Measurements from ENCODE around the gene NR5A1. TPM values are rescaled to one million over a fixed set of nuclear protein-coding genes. Genes with fewer than 3 reads are reported as not detected.

The NR5A1 gene
- total RNA-seq = not detected

DNA sequence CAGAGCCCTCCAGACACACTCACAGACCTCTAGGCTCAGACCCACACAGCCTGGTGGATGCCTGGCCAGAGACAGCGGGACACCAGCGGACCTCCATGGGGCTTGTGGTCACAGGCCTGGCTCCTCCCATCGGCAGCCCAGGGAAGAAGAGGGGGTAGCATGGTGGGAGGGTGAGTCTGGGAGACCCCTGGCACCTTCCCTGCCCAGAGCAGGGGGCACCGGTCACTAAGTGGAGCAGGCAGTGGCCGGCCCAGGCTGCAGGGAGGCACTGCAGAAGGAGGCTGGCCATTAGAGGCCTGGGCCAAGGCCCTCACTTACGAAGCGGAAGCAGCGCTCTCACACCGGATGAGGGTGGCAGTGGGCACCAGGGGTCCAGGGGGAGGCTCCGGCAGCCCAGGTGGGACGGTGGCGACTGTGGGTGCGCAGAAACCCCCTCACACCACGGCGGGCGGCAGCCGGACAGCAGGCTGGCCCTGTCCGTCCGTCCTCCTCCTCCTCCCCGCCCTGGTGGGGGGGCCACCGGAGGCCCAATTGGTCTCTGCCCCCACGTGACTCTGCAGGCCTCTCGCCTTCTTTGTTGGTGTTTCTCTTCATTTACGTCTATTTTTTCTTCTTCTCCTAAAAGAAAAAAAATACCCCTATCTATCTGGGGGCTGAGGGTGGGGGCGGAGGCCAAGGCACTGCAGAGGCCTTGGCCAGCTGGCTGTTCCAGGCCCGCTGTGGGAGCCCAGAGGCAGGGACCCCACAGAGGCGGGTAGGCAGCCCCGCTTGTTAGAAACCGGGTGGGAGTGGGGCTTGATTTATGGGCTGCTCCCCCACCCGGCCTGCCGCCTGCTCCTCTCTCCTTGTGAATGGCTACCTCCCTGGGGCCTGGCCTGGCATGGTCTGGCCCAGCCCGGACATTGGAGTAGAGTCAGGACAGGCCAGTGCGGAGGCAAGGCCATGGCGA, at the start of gene NR5A1:
Gene NR5A1 (minus strand): TSS at position 469 of the 949 bp plus-strand sequence. CDS start 4,004 bp downstream, outside the sequence.
- FAIRE-seq (no peak), DNase-seq (ENCODE audit: low spot score in 2 of 2) (peak in 1 of 2 donors; percentile 13)

DNA sequence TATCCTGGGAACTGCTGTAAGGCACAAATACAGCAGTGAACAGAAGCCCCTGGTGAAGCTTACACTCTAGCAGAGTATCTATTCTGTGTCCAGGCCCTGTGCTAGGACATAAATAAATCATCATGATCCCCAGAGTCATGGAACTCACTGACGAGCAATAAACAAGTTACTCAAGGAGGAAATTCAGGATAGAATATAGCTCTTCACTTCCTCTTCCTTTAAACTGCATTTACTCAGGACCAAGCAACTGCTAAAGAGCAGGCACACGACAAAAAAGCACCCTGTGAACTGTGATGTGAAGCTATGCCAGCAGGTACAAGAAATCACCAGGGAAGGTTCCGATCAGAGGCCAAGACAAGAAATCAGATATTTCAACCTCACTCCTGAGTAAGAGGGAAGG, 47.8 kb upstream of the NR5A1 start:
- FAIRE-seq (no peak), DNase-seq (ENCODE audit: low spot score in 2 of 2) (no peak)

GRCh38 chr9:124553738-124554137, 46.5 kb upstream of the NR5A1 start:
- DNase-seq (ENCODE audit: low spot score in 2 of 2) (no peak), FAIRE-seq (no peak)

GRCh38 chr9:124552273-124552605, 45.0 kb upstream of the NR5A1 start:
- DNase-seq (ENCODE audit: low spot score in 2 of 2) (no peak), FAIRE-seq (no peak)

- DNase-seq (ENCODE audit: low spot score in 2 of 2) (peak; percentile 11 to 50), FAIRE-seq (no peak)
Measured at GRCh38 chr9:124551472-124552272, 44.5 kb upstream of the NR5A1 start.

DNA sequence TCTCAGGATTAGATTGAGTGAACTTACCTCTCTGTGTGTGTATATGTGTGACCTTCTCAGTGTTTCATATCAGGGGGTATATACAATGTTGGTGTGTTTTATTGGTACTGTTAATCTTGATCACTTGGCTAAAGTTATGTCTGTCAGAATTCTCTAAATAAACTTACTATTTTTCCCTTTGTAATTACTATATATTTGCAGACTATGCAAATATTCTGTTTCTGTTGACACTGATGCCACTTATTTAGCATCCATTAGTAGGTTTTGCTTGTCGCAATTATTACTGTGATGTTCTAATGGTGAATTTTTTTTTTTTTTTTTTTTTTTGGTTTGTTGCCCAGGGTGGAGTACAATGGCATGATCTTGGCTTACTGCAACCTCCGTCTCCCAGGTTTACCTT, 42.9 kb upstream of the NR5A1 start:
- FAIRE-seq (no peak), DNase-seq (ENCODE audit: low spot score in 2 of 2) (no peak)

- no peak for FAIRE-seq
- DNase-seq (ENCODE audit: low spot score in 2 of 2) = no peak
Measured at GRCh38 chr9:124549016-124549415, 41.8 kb upstream of the NR5A1 start.

- no peak for FAIRE-seq
- no peak for DNase-seq (ENCODE audit: low spot score in 2 of 2)
Measured at GRCh38 chr9:124544535-124544934, 37.3 kb upstream of the NR5A1 start.

- FAIRE-seq = no peak
- DNase-seq (ENCODE audit: low spot score in 2 of 2) = no peak
Measured at GRCh38 chr9:124541824-124542223, 34.6 kb upstream of the NR5A1 start.

- DNase-seq (ENCODE audit: low spot score in 2 of 2) (no peak), FAIRE-seq (no peak)
Measured at GRCh38 chr9:124537926-124538325, 30.7 kb upstream of the NR5A1 start.

DNA sequence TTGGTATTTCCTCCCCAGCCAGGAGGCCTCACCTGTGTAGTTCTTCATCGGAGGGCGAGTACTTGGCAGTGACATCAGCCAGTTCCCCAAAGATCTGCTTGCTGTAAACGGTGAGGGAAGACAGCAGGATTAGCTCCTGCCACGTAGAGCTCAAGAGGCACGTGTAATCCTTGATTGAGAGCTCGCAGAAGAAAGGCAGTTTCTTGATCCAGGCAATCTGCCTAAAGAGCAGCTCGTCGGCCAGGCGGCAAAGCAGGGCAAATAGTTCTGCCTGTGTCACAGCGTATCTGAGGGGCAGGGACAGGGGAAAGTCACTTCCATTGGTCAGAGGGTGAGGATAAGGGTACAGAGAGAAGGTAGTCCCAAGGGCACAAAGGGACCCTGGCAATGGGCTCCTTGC, 28.6 kb upstream of the NR5A1 start:
- DNase-seq (ENCODE audit: low spot score in 2 of 2) (no peak), FAIRE-seq (no peak)

DNA sequence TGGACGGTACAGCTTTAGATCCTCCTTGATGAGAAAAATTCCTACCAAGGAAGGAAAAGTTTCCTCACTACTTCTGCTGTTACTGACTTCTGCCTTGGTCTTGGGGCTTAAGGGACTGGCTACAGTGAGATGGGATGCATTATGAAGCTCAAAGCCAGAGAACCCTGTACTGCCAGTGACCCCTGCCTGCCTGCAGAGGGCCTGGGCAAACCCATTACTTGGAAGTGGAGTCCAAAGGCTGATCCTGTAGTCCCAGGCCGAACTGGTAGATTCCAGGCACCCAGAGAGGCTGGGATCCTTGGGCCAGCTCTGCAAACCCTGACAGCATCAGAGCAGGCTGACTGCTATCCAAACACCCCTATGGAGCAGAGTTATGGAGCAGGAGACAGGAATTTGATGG, 25.7 kb upstream of the NR5A1 start:
- FAIRE-seq = no peak
- no peak for DNase-seq (ENCODE audit: low spot score in 2 of 2)

DNA sequence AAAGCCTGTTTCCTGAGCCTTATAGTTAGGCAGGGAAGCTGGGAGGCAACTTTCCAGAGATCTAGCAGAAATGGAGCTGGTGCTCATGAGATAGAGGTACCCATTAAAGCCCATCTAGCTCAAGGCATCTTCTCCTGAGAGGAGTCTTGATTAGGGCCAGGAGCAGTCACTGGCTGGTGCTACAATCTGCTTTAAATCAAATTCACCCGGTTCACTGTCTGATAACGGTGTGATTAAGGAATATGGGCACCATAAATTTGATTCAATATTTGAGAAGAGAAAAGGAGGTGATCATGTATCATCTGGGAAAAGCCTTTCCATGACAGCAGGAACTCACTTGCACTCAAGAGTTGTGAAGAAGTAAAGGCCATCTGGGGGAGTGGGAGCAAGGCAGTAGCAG, 23.9 kb upstream of the NR5A1 start:
- FAIRE-seq = no peak
- DNase-seq (ENCODE audit: low spot score in 2 of 2) = no peak

DNA sequence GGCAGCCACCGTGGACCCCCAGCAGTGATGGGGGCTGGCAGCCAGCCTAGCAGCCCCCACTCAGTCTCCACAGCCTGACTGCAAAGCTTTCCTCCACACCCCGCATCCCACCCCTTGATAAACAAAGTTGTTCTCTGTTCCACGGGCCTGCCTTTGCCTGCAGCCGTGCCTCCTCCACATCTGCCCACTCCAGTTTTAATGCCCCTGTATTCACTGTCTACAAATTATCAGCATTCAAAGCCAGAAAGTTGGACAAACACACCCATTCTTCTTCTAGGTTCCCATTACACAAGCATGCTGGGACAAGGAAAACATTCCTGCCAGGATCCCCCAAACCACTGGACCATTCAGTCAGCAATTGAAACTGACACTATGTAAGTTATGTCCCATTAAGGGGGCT, 23.0 kb upstream of the NR5A1 start:
- FAIRE-seq = no peak

GRCh38 chr9:124527781-124528180, 20.6 kb upstream of the NR5A1 start:
- DNase-seq (ENCODE audit: low spot score in 2 of 2) (no peak), FAIRE-seq (no peak)

More for the DNA sequence above, 23.0 kb upstream of the NR5A1 start:
- DNase-seq (ENCODE audit: low spot score in 2 of 2) = no peak

DNA sequence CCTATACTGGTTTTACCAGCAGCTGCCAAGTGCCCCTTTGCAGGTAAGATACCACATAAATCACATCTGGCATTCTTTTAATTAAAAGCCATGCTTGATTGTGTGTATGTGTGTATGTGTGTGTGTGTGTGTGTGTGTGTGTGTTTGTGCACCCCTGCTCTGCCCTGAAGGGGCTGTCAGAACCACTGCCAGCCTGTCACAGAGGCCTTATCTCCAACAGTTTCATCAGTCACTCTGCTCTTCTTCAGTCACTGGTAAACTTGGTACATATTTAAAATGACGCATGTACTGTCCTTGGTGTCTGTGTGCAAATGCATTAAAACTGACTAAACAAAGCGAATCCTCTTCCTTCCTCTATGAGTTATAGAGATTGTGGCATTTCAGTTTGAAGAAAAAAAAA, 19.0 kb upstream of the NR5A1 start:
- FAIRE-seq (no peak), DNase-seq (ENCODE audit: low spot score in 2 of 2) (no peak)

DNA sequence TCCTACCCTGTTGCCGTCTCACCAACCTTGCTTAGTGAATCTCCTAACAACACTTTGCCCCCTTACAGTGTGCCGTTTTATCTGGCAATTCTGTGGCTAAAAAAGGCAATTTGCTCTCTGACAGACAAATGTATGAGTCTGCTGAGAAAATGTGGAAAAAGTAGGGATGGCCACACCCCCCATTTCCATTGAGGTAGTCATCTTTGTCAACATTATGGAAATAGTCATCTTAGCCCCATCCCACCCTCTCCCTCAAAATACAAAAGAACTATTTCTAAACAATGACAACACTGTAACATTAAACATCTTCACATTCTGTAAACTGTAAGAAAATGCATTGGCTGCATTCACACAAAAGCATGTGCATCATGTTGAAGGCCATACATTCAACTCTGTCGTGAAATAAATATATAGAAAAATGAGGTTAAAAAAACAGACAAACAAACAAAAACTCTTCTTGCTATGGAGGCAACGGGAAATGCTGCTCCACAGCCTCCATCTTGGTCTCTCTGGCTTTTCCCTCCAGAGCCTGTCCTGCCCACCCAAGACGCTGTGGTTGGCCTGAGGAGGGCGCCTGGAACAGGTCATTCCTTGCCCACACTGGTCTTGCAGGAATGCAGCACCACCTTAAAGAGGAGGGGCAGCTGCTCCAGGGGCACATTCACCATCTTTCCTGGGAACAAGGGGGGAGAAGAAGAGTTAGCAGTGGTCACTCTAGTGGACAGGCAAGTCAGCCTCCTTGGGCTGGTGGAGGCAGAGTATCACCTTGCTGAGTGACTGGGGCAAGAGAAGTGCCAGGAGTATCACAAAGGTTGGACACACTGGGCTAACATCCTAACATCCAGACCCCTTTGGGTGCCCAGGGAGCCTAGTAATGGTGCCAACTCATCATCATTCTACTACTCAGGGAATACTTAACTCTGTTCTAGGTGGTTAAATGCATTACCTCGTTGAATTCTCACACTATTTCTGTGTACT, 15.2 kb upstream of the NR5A1 start:
- FAIRE-seq (no peak), DNase-seq (ENCODE audit: low spot score in 2 of 2) (no peak)

GRCh38 chr9:124521142-124521541, 13.9 kb upstream of the NR5A1 start:
- DNase-seq (ENCODE audit: low spot score in 2 of 2) = no peak
- no peak for FAIRE-seq

DNA sequence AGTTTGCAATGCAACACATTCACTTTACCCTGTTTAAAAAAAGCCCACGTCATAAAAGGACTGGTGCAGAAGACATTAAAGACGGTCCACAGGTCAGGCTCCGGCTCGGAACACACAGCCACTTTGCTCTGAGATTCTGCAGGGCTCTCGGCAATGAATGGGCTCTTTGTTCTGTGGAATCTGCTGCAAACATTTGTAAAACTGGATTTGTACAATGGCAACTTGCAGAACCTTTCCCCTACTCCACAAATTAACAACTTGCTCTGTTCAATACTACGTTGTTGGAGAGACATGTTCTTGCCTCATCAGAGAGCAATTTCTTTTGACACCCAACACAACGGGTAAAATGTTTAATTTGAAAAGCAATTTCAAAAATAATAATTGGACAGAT, 13.0 kb upstream of the NR5A1 start:
- FAIRE-seq (no peak), DNase-seq (ENCODE audit: low spot score in 2 of 2) (no peak)

DNA sequence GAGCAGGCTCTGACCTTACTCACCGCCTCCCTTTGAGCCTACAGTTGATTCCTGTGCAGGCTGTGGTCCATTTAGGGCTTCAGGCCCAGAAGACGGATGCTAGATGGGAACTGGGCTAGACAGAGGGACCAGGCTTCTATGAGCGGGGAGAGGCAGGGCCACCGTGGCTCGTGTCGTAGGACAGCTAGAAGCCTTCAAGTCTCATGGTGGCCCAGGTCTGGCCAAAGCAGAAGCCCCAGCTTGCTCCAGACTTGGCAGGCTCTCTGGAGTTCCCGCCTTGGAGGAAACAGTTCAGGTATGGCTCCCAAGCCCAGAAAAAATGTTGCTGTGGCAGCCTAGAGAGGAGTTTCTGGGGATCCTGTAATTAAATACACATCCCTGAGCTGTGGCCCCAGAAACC, 10.9 kb upstream of the NR5A1 start:
- FAIRE-seq (no peak), DNase-seq (ENCODE audit: low spot score in 2 of 2) (no peak)
